ENCODE measurements around the gene NOC3L. TPM values are rescaled to one million over a fixed set of nuclear protein-coding genes. Genes with fewer than 3 reads are reported as not detected.

The NOC3L gene
- total and polyA plus RNA-seq, 12 donors: 3.7 to 9.3 (median 7.8) TPM

DNA sequence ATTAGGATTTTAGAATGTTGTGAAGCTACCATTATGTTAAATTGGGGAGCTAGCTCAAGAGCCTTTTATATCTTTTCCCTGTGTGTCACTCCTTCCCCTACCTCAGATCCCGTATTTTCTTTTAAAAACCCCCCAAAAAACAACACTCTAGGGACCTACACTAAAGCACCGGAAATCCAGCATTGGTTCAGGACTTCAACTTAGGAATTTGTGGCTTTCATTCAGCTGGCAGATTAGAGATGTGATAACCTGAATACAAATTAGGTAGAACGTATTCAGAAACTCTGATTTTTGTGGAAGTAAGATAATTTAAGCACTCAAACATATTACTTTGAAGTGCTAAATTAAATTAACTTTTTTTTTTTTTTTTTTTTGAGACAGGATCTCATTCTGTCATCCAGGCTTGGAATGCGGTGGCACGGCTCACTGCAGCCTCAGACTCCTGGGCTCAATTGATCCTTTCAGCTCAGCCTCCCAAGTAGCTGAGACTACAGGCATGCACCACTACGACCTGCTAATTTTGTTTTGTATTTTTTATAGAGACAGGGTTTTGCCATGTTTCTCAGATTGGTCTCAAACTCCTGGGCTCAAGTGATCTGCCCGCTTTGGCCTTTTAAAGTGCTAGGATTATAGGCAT, 46.4 kb upstream of the NOC3L start:
- H3K36me3 ChIP-seq: no peaks in the 10 kb centered on the region
- 66 to 68% methylated on average over 7 of the region's 7 CpGs for WGBS, 2 donors
- intact Hi-C loops (cut with DNase I): no loop called here
- peaks cover 3 to 82% (median 33%) of the 10 kb centered on the region in 9 donors for H3K4me1 ChIP-seq
- ATAC-seq: no peak
- H3K4me3 ChIP-seq: no peak overlapping the region
- TF ChIP-seq, protein P1, sequence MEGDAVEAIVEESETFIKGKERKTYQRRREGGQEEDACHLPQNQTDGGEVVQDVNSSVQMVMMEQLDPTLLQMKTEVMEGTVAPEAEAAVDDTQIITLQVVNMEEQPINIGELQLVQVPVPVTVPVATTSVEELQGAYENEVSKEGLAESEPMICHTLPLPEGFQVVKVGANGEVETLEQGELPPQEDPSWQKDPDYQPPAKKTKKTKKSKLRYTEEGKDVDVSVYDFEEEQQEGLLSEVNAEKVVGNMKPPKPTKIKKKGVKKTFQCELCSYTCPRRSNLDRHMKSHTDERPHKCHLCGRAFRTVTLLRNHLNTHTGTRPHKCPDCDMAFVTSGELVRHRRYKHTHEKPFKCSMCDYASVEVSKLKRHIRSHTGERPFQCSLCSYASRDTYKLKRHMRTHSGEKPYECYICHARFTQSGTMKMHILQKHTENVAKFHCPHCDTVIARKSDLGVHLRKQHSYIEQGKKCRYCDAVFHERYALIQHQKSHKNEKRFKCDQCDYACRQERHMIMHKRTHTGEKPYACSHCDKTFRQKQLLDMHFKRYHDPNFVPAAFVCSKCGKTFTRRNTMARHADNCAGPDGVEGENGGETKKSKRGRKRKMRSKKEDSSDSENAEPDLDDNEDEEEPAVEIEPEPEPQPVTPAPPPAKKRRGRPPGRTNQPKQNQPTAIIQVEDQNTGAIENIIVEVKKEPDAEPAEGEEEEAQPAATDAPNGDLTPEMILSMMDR (IDR thresholded peaks at IDR 0.05): no peak
- DNase-seq: no peak
- no peaks in the 10 kb centered on the region for H3K9me3 ChIP-seq
- no peak overlapping the region for H3K27ac ChIP-seq
- H3K27me3 ChIP-seq: peaks cover 0 to 20% (median 0%) of the 10 kb centered on the region in 7 donors

DNA sequence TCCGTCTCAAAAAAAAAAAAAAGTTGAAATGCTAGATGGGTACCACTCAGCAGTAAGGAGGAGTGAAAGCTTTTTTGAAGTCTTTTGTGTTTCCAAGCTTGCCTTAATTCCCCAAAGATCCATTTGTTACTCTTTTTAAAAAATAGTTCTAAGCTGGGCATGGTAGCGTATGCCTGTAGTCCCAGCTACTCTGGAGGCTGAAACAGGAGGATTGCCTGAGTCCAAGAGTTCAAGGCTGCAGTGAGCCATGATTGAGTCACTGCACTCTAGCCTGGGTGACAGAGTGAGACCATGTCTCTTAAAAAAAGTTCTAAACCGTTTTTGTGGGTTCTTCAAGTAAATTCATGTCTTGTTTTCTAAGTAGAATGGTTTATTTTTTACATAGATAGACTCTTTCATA, 44.9 kb upstream of the NOC3L start:
- Histone ChIP-seq H3K4me1 (peaks cover 4 to 76% (median 28%) of the 10 kb centered on the region in 9 donors), H3K27me3 (peaks cover 0 to 34% (median 0%) of the 10 kb centered on the region in 7 donors), H3K4me3 (no peak overlapping the region), H3K9me3 (no peaks in the 10 kb centered on the region), H3K27ac (no peak overlapping the region), H3K36me3 (no peaks in the 10 kb centered on the region)
- intact Hi-C loops (cut with DNase I): no loop called here
- no peak for ATAC-seq
- 75 to 88% methylated on average over 3 of the region's 3 CpGs for WGBS, 2 donors
- TF ChIP-seq, protein P1 (IDR thresholded peaks at IDR 0.05): no peak
- no peak for DNase-seq

DNA sequence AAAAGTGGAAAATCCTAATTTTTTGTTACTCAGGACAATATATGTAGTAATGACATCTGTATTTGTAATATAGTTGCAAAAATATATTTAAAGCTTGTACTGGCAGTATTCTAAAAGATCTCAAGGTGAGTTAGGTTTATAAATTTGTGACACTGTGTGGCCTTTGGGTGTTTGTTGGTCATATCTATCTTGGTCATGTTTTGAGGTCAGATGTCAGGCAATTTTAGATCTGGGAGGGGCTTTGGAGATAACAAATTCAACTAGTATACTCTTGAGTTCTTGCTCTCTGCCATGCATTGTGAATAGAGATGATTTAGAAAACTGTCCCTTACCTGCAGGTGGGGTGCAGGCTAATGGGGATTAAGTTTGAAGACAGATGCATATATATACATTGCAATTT, 42.7 kb upstream of the NOC3L start:
- ATAC-seq: no peak
- Histone ChIP-seq H3K9me3 (no peaks in the 10 kb centered on the region), H3K4me3 (peak overlapping the region in 3 of 10 donors; percentile 86 to 90 (median 87)), H3K4me1 (peaks cover 4 to 61% (median 27%) of the 10 kb centered on the region in 9 donors), H3K27me3 (peaks cover 0 to 55% (median 0%) of the 10 kb centered on the region in 7 donors), H3K36me3 (no peaks in the 10 kb centered on the region), H3K27ac (no peak overlapping the region)
- TF ChIP-seq, protein P1 (IDR thresholded peaks at IDR 0.05): no peak
- intact Hi-C loops (cut with DNase I): no loop called here
- no peak for DNase-seq

DNA sequence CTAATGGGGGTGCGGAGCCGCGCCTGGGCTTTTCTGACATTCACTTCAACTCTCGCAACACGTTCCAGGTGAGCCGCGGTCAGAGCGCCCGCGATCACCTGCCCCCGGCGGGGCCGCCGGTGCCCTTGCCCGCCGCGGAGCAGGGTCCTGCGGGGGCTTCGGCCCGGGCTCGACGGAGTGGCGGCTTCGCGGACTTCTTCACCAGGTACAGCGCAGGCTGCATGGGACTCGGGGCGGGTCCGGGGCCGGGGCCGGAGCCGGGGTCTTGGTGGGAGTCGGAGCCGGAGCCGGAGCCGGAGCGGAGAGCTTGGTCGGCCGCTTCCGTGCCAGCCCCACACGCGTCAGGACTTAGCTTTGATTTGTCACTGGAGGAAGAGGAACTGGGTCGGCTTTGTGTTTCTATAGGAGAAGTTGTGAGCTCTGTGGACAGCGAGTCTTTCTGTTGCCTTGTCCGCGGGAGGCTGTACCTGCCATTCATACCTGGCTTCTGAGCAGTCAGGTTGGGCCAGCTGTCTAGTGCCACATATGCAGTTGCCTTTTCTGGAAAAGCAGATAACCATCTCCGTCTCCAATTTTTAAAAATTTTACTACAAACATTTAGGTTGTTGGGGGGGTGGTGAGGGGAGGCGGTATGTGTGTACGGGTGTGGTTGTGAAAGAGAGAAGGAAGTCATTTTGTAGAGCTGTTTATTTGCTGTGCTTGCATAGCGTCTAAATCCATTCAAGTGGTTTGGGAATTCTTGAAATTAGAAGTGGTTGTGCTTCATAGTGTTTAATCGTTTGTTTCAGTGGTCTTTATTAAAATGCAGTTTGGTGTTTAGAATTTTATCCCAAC, 40.9 kb upstream of the NOC3L start:
- WGBS, 2 donors: 0 to 1% methylated on average over 51 of the region's 51 CpGs
- peaks cover 0 to 63% (median 0%) of the 10 kb centered on the region in 7 donors for H3K27me3 ChIP-seq
- DNase-seq: peak; percentile 62 to 64
- H3K9me3 ChIP-seq: no peaks in the 10 kb centered on the region
- TF ChIP-seq, protein P1 (IDR thresholded peaks at IDR 0.05): no peak
- H3K27ac ChIP-seq: peak overlapping the region; percentile 83 to 97 (median 94)
- peaks cover 4 to 48% (median 22%) of the 10 kb centered on the region in 9 donors for H3K4me1 ChIP-seq
- no peaks in the 10 kb centered on the region for H3K36me3 ChIP-seq
- ATAC-seq: peak; percentile 27 to 63 (median 44)
- intact Hi-C loops (cut with DNase I): loop anchor here in 5 of 10 donors (2.0 to 5.0 kb wide), 3 partner anchors 39 to 41 kb away; partner anchors contain the start of gene NOC3L (in 5 of the 5)
- peak overlapping the region; percentile 53 to 98 (median 89) for H3K4me3 ChIP-seq

All from heart right ventricle (tissue), 16 donors.